NCI-H1105 treated with DMSO at 0.1 percent for 48 hours (cell line): ENCODE results near the gene ABCC1.
A peak's percentile ranks its signal among the peaks of the same experiment; 100 is the strongest.
"Not testable (repeated sequence)": the region's sequence is repeated elsewhere in the genome, so short reads cannot be mapped to it uniquely, and the experiment has no call there.

Experiments used
- DNase-seq: peaks from one replicate; lab custom pipeline; 2025; lab: John Stamatoyannopoulos, UW

The ABCC1 gene

GRCh38 chr16:16141784-16142396 lies 192.5 kb downstream of the ABCC1 start:
- no peak for DNase-seq

DNA sequence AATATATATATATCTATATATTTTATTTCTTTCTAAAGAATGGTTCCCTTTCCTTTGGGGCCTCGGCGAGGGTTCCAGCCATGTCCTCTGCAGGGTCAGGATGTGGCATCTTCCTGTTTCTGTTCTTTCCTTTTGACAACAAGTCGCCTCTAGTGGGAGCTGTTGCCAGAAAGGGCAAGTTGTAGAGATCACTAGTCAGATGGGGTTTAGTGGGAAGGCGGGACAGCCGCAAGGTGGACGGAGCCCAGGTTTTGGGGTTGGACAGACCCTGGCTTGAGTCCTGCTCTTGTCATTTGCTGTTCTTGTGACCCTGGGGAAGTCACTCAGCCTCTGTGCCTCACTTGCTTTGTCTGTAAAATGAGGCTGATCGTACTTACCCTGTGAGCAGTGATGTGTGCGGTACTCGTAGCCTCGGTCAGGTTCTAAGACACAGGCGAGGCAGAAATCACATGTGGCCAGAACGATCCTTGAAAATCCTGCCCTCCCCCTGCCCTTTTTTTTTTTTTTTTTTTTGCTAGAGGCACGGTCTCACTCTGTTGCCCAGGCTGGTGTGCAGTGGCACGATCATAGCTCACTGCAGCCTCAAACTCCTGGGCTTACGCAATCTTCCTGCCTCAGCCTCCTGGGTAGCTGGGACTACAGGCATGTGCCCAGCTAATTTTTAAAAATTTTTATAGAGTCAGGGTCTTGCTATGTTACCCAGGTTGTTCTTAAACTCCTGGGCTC lies 193.8 kb downstream of the ABCC1 start:
- DNase-seq: no peak

GRCh38 chr16:16143931-16144330 lies 194.5 kb downstream of the ABCC1 start:
- DNase-seq: no peak

DNA sequence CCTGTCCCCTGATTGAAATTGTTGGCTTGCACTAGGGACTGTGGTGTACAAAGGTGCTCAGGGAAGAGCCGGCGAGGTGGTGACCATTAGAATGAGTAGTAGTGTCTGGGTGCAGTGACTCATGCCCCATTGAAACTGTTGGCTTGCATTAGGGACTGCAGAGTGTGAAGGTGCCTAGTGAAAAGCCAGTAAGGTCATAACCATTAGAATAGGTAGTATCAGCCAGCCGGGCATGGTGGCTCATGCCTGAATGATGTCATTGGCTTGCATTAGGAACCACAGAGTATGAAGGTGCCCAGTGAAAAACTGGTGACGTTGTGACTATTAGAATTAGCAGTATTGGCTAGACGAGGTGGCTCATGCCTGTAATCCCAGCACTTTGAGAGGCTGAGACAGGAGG lies 195.0 kb downstream of the ABCC1 start:
- DNase-seq: no peak

DNA sequence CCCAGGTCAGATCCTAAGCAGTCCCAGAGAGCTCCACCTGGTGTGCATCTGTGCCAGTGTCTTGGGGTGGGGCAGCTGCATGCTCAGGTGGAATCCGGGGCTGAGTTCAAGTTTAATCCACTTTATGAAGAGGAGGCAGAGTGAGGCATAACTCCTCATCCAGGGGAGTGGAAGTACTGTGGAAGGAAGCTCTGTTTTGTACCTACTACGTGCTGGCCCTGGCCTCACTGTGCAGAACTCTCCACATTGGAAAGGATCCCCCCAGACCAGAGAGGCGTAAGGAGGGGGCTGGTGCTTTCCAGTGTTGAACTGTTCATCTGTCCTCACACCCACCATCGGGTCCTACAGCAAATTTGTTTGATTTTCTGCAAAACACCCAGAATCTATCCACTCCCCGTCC lies 195.9 kb downstream of the ABCC1 start:
- no peak for DNase-seq

GRCh38 chr16:16146380-16147315 lies 197.2 kb downstream of the ABCC1 start:
- peak; percentile 7 for DNase-seq

- no peak for DNase-seq
Observed at GRCh38 chr16:16147316-16147999, 198.0 kb downstream of the ABCC1 start.

DNA sequence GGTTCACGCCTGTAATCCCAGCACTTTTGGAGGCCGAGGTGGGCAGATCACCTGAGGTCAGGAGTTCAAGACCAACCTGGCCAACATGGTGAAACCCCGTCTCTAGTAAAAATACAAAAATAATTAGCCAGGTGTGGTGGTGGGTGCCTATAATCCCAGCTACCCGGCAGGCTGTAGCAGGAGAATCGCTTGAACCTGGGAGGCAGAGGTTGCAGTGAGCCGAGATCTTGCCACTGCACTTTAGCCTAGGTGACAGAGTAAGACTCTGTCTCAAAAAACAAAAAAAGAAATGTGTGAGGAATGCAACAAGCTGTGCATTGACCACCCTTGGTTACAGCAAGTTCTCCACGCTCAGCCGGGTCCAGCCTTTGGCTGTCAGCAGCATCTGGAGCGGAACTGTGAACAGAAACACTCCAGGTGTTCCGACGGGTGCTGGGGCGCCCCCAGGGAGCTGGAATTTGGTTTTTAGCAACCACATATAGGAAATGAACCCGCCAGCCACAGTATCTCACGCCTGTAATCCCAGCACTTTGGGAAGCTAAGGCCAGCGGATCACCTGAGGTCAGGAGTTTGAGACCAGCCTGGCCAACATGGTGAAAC lies 198.7 kb downstream of the ABCC1 start:
- DNase-seq: not testable (repeated sequence)

DNA sequence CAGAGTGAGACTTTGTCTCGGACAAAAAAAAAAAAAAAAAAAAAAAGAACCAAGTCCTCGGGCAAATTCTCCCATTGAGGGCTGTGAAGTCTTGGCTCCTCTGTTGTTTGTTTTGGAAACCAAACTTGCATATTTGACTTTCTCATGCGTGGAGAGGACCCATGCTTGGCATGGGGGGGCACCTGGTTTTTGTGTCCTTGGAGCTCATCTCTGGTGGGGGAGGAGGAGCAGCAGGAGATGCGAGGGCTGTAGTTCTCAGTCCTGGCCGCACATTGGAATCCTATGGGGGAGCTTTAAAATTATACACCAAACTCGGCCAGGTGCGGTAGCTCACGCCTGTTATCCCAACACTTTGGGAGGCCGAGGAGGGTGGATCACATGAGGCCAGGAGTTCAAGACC lies 199.3 kb downstream of the ABCC1 start:
- DNase-seq: no peak

GRCh38 chr16:16149710-16150116 lies 200.3 kb downstream of the ABCC1 start:
- DNase-seq: no peak

DNA sequence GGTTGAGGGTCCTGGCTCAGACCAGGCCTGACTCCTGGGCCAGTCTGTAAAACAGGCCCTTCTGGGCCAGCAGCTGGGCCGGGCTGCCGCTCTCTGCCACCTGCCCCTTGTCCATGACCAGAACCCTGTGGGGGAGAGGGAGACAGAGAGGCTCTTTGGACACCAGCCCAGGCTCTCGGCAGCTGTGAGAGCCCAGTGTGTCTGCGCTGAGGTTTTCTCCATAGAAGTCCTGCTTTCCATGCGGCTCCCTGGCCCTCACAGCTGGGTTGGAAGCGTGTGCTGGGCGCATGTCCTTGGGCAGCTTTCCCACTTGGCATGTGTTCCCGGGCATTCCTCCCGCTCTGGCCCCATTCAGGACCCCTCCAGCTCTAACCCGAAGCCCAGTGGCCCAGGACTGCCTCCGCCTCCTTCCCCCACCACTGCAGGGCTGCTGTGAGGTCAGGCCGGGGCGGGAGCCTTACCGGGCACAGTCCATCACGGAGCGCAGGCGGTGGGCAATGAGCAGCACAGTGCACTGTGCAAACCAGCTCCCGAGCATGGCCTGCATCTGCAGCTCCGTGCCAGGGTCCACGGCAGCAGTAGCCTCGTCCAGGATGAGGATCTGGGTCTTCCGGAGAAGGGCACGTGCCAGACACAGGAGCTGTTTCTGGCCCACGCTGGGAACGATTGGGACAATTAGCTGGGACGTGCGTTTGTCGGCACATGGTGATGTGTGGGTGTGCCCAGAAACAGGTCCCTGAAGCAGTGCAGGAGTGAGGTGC lies 200.9 kb downstream of the ABCC1 start:
- no peak for DNase-seq

DNA sequence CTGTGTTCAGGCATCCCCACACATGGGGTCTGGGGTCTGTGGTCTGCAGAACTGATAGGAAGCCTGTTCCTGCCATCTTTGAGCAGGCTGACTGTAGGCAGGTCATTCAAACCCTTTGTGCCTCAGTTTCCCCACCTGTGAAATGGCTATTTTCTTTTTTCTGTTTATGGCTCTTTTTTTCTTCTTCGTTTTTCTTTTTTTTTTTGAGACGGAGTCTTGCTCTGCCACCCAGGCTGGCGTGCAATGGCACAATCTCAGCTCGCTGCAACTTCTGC lies 201.4 kb downstream of the ABCC1 start:
- no peak for DNase-seq

DNA sequence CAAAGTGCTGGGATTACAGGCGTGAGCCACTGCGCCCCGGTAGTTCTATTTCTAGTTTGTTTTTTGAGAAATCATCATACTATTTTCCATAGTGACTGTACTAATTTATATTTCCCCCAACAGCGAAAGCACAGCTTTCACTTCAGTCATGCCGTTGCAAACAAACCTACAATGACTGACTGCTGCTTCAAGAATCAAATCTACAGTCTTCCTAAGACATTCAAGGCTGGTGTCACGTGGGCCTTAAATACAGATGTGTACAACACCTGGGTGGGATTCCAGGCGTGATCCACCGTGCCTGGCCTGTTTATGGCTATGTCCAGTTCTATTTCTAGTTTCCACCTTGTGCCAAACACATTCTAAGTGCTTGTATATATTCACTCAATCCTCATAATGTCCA lies 201.9 kb downstream of the ABCC1 start:
- DNase-seq: no peak

DNA sequence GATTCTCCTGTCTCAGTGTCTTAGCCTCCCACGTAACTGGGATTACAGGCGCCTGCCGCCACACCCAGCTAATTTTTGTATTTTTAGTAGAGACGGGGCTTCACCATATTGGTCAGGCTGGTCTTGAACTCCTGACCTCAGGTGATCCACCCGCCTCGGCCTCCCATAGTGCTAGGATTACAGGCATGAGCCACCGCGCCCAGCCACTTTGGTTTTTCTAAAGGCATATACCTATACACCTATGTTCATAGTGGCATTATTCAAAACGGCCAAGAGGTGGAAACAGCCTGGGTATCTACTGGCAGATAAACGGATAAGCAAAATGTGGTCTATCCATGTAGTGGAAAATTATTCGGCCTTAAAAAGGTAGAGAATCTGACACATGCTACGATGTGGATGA lies 203.6 kb downstream of the ABCC1 start:
- DNase-seq: not testable (repeated sequence)

- DNase-seq: no peak
Observed at GRCh38 chr16:16154281-16154951, 205.0 kb downstream of the ABCC1 start.

GRCh38 chr16:16155234-16155633 lies 205.8 kb downstream of the ABCC1 start:
- no peak for DNase-seq

DNA sequence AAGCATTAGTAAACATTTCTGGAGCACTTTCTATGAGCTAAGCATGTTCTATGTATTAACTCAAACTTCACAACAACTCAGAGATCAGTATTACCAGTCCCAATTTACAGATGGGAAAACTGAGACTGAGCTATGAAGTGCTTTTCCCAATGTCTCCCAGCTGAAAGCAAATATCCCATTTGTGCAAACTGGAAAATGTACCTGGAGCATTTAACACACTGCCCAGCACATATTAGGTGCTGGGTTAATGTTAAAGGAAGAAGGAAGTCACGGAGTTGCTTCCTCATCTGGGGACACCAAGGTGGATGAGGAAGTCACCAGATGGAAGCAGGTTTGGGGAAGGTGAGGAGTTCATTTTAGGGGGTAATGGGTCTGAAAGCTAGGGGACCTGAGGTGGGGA lies 207.8 kb downstream of the ABCC1 start:
- DNase-seq: no peak

DNA sequence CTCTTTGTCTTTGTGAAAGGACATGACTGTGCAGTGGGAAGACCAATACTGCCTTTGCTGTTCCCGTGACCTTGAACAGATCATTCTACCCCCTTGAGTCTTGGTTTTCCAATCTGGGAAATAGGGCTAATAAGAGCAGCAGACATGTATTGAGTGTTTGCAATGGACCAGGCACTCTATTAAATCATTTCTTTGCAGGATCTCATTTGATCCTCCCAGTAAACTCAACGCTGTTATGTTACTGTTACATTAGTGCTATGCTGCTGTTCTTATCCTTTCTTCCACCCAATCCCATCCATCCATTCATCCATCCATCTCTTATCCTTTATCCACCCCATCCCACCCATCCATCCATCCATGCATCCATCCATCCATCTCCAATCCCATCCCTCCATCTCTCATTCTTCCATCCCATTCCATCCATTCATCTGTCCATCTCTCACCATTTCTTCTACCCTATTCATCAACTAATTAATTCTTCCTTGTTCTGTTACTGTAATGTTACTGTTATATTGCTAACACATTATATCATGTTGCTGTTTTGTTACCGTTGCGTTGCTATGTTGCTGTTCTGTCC lies 208.8 kb downstream of the ABCC1 start:
- DNase-seq: no peak

- DNase-seq: no peak
Observed at GRCh38 chr16:16158741-16159374, 209.4 kb downstream of the ABCC1 start.

GRCh38 chr16:16159662-16160061 lies 210.2 kb downstream of the ABCC1 start:
- DNase-seq: no peak
